Fibroblast of villous mesenchyme (primary cell): ENCODE data around the gene LAGE3. TPM values are rescaled to one million over a fixed set of nuclear protein-coding genes. Genes with fewer than 3 reads are reported as not detected.

Experiments used
- DNase-seq: peaks from one replicate; pipeline ENCODE4 v3.0.0-alpha.2; 2010; ENCODE audit warnings: low read depth
- H3K4me3 ChIP-seq: 2 replicates; pipeline ENCODE4 v1.5.1; 2011; ENCODE audit warnings: low read depth, mild to moderate bottlenecking, low read length
- CTCF ChIP-seq: IDR thresholded peaks from 2 replicates; pipeline ENCODE4 v1.5.1; 2012; ENCODE audit warnings: low read depth, mild to moderate bottlenecking, low read length; ENCODE audit not compliant: insufficient read depth
- total RNA-seq: library from RNA; depleted of rRNA; stranded (reverse); fragments of >200 nt; gene quantifications from 2 replicates; pipeline ENCODE4 v1.2.3, GENCODE V29; 2012

LAGE3 gene
- total RNA-seq, 1 donor: 15.5 TPM

GRCh38 chrX:154464806-154465365 is 14.2 kb downstream of the LAGE3 start:
- no peak for DNase-seq
- no peak overlapping the region for H3K4me3 ChIP-seq
- no peak for TF ChIP-seq CTCF

- TF ChIP-seq CTCF: no peak
- no peak overlapping the region for H3K4me3 ChIP-seq
- DNase-seq: no peak
These were observed 15.4 kb downstream of the LAGE3 start for GRCh38 chrX:154463611-154464220.

GRCh38 chrX:154462396-154462795 is 16.7 kb downstream of the LAGE3 start:
- H3K4me3 ChIP-seq: no peak overlapping the region
- no peak for DNase-seq
- no peak for TF ChIP-seq CTCF

- TF ChIP-seq CTCF: peak; percentile 28
- no peak for DNase-seq
- H3K4me3 ChIP-seq: peak overlapping the region; percentile 75
These were observed 18.8 kb downstream of the LAGE3 start for GRCh38 chrX:154460326-154460725.

GRCh38 chrX:154459832-154460231 is 19.2 kb downstream of the LAGE3 start:
- peak overlapping the region; percentile 75 for H3K4me3 ChIP-seq
- DNase-seq: no peak
- TF ChIP-seq CTCF: no peak

GRCh38 chrX:154458954-154459778 is 19.9 kb downstream of the LAGE3 start:
- DNase-seq: no peak
- H3K4me3 ChIP-seq: peak overlapping the region; percentile 75
- no peak for TF ChIP-seq CTCF
